Endothelial cell of umbilical vein (primary cell): ENCODE data around the gene TVP23A. TPM values are rescaled to one million over a fixed set of nuclear protein-coding genes. Genes with fewer than 3 reads are reported as not detected.

ENCODE experiments used
- BruUV-seq: library from RNA; stranded (reverse); fragments of 400-500 nt; replicated peaks from 2 replicates; lab custom pipeline; 2021; lab: Mats Ljungman, UMichigan
- CTCF ChIA-PET: fragments of 300-600, 350-600 bp; sonication (Branson Sonifier 250); formaldehyde crosslinking; loops from one replicate; lab custom pipeline; 2021; ENCODE audit warnings: antibody characterized with exemption, inconsistent platforms; lab: Charles Lee
- POLR2A ChIA-PET: fragments of 300-600, 350-600 bp; sonication (Branson Sonifier 250); formaldehyde crosslinking; loops from one replicate; lab custom pipeline; 2021; ENCODE audit warnings: antibody characterized with exemption, inconsistent platforms; lab: Charles Lee
- DNase-seq: peaks from one replicate; pipeline ENCODE4 v3.0.0-alpha.2; 2011; ENCODE audit warnings: low read depth, low spot score
- FAIRE-seq: peaks from 2 replicates; lab custom pipeline; 2011; peaks lifted over from hg19 to GRCh38; lab: Jason Lieb, UNC
- H2AFZ ChIP-seq: 2 replicates; pipeline ENCODE4 v1.6.0; 2012; ENCODE audit warnings: low read depth, low read length, control low read depth, inconsistent platforms
- H3K27ac ChIP-seq: 2 replicates; pipeline ENCODE4 v1.5.1; 2011; ENCODE audit warnings: low read depth, mild to moderate bottlenecking, control low read depth, low read length, moderate library complexity; ENCODE audit not compliant: insufficient read depth
- H3K27me3 ChIP-seq, 2 experiments: 2 replicates each; pipeline versions ENCODE4 v1.6.0 to v1.6.1; 2011; ENCODE audit warnings: low read length in 2 of 2, mixed read lengths in 1 of 2; ENCODE audit not compliant: control insufficient read depth in 2 of 2, insufficient read depth in 2 of 2
- H3K36me3 ChIP-seq, 2 experiments: 2 replicates in 1 of 2; 3 replicates in 1 of 2; pipeline ENCODE4 v1.5.1; 2011; ENCODE audit warnings: low read length in 2 of 2, mild to moderate bottlenecking in 1 of 2, moderate library complexity in 1 of 2; ENCODE audit not compliant: control insufficient read depth in 2 of 2, insufficient read depth in 2 of 2; ENCODE audit errors: extremely low read depth in 1 of 2
- H3K4me1 ChIP-seq: 3 replicates; pipeline ENCODE4 v1.5.1; 2011; ENCODE audit warnings: mild to moderate bottlenecking, low read length; ENCODE audit not compliant: control insufficient read depth, insufficient read depth; ENCODE audit errors: extremely low read depth
- H3K4me2 ChIP-seq: 2 replicates; pipeline ENCODE4 v1.6.1; 2011; ENCODE audit warnings: low read length, control low read depth, mixed read lengths; ENCODE audit not compliant: insufficient read depth
- H3K4me3 ChIP-seq, 3 experiments: fragments of 200-600 bp in 1 of 3; sonication (generic), shearing (Covaris generic) in 1 of 3; replicated peaks in 1 of 3; 2 replicates each; pipeline ENCODE4 v1.5.1; 2011 to 2016; ENCODE audit warnings: control low read depth in 3 of 3, low read length in 3 of 3, mild to moderate bottlenecking in 2 of 3, inconsistent platforms in 1 of 3, low read depth in 1 of 3, moderate library complexity in 1 of 3; ENCODE audit not compliant: insufficient read depth in 1 of 3
- H3K79me2 ChIP-seq: 2 replicates; pipeline ENCODE4 v1.6.0; 2012; ENCODE audit warnings: low read length, inconsistent platforms; ENCODE audit not compliant: control insufficient read depth, insufficient read depth
- H3K9ac ChIP-seq: replicated peaks from 2 replicates; pipeline ENCODE3; 2011; ENCODE audit warnings: low read length, control low read depth; ENCODE audit not compliant: insufficient read depth; ENCODE audit errors: extremely low read depth
- H3K9me1 ChIP-seq: replicated peaks from 3 replicates; pipeline ENCODE4 v1.6.0; 2011; ENCODE audit warnings: mild to moderate bottlenecking, low read length; ENCODE audit not compliant: control insufficient read depth, insufficient read depth; ENCODE audit errors: extremely low read depth
- H3K9me3 ChIP-seq: replicated peaks from 2 replicates; pipeline ENCODE4 v1.5.1; 2012; ENCODE audit warnings: low read length, inconsistent platforms; ENCODE audit not compliant: control insufficient read depth, insufficient read depth
- H4K20me1 ChIP-seq: replicated peaks from 2 replicates; pipeline ENCODE3; 2011; ENCODE audit warnings: mild to moderate bottlenecking, low read length; ENCODE audit not compliant: control insufficient read depth, insufficient read depth; ENCODE audit errors: extremely low read depth
- EZH2 ChIP-seq: IDR thresholded peaks from 2 replicates; pipeline ENCODE4 v1.6.1; 2012; ENCODE audit warnings: borderline replicate concordance, low read depth, mild to moderate bottlenecking, moderate library complexity, low read length, inconsistent platforms; ENCODE audit not compliant: severe bottlenecking
- FOS ChIP-seq: IDR thresholded peaks from 2 replicates; pipeline ENCODE4 v1.6.1; 2011; ENCODE audit warnings: mild to moderate bottlenecking, low read length, moderate library complexity, borderline replicate concordance; ENCODE audit not compliant: insufficient read depth
- GATA2 ChIP-seq: IDR thresholded peaks from 2 replicates; pipeline ENCODE4 v1.7.0; 2011; ENCODE audit warnings: low read depth, mild to moderate bottlenecking, moderate library complexity, mixed read lengths, low read length; ENCODE audit not compliant: insufficient read length, insufficient read depth
- JUN ChIP-seq: IDR thresholded peaks from 2 replicates; pipeline ENCODE4 v1.6.1; 2011; ENCODE audit warnings: borderline replicate concordance, low read depth; ENCODE audit not compliant: insufficient read length, insufficient read depth
- MYC ChIP-seq: IDR thresholded peaks from one replicate; pipeline ENCODE4 v1.6.1; 2011; ENCODE audit warnings: mild to moderate bottlenecking, low read depth, low read length
- POLR2A ChIP-seq: IDR thresholded peaks from 2 replicates; pipeline ENCODE4 v1.6.1; 2012; ENCODE audit warnings: low read depth, mild to moderate bottlenecking, control low read depth, low read length
- POLR2AphosphoS5 ChIP-seq: IDR thresholded peaks from 2 replicates; pipeline ENCODE4 v1.6.1; 2012; ENCODE audit warnings: low read depth, mild to moderate bottlenecking, control low read depth, low read length, moderate library complexity; ENCODE audit not compliant: insufficient read depth
- dilution Hi-C: fragments of 300-500 bp; cut with MboI; formaldehyde crosslinking; loops from one replicate; pipeline ENCODE4 v1.15.0; 2019; ENCODE audit warnings: low sequenced_read_pairs; ENCODE audit not compliant: extremely low pct_ligation_motif_present
- intact Hi-C: fragments of 100-400 bp; cut with micrococcal nuclease; formaldehyde crosslinking; loops from one replicate; pipeline ENCODE4 v1.10.0; 2022
- polyA plus RNA-seq, 4 experiments: library from polyadenylated mRNA; depleted of rRNA in 3 of 4; stranded (reverse) in 3 of 4; unstranded in 1 of 4; fragments of >200 nt; gene quantifications; 2 replicates each; pipeline versions ENCODE4 v1.2.1 to v1.2.3, GENCODE V29; 2011 to 2012; ENCODE audit warnings: missing spikeins in 1 of 4
- total RNA-seq: library from RNA; stranded (reverse); gene quantifications from 2 replicates; pipeline ENCODE4 v1.2.3, GENCODE V29; 2021
- TF ChIP-seq, protein P1 (sequence below), 2 donors: IDR thresholded peaks; 1 replicate in 1 of 2; 2 replicates in 1 of 2; pipeline ENCODE4 v1.5.1; 2011; ENCODE audit warnings: low read length in 2 of 2, mild to moderate bottlenecking in 2 of 2, moderate library complexity in 2 of 2, control low read depth in 1 of 2, inconsistent platforms in 1 of 2, low read depth in 1 of 2; ENCODE audit not compliant: insufficient read depth in 1 of 2; ENCODE audit errors: extremely low read depth in 1 of 2
- TF ChIP-seq, protein P2 (sequence below): IDR thresholded peaks from 2 replicates; pipeline ENCODE4 v1.6.1; 2011; ENCODE audit not compliant: insufficient read depth, insufficient read length

Gene TVP23A
- total and polyA plus RNA-seq, 2 donors (not counting 3 experiments of a cell fraction or from before 2014, with no cell fraction given), result not detected

DNA sequence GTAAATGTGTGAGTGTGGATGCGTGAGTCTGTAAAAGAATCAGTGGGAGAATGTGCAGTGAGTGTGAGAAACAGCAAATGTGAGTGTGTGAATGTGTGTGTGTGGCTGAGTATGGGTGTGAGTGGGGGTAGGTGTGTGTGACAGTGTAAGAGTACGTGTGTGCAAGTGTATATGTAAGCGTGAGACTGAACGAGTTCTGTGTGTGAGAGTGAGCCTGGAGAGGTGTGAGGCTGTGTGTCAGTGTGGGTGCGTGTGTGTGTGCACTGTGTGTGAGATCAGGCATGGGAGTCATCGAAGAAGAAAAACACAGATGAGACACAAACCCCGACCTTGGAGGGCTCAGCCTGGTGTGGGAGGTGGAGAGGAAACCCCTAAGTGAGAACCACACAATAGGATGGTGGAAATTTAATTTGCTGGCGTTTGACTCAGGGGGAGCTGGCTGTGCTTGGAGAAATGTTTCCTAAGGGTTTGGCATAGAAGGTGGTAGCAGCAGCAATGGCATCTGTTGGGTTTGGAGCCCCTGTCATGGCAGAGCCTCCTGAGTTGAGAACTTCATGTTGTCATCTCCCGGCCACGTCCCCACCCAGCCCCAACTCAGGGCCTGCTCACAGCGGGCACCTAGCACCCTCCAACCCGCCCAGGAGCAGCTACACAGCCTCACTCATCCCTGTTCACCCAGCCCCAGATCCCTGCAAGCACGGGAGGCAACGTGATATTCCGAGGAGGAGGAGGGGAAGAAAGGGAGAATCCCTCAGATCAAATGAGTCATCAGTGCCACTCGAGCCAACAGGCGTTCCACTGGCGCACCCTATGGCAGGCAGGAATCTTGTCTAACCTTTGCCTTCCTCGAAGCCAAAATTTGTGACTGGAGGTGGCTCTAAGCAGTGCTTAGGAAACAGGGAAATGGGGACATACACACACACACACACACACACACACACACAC lies 89.2 kb downstream of the TVP23A start:
- POLR2A ChIA-PET, result no interaction called here
- Histone ChIP-seq H3K27me3 (no peaks in the 10 kb centered on the region), H3K4me1 (no peaks in the 10 kb centered on the region), H3K9ac (no peak overlapping the region), H3K27ac (no peak overlapping the region), H3K9me1 (no peaks in the 10 kb centered on the region), H3K36me3 (no peaks in the 10 kb centered on the region), H3K79me2 (no peaks in the 10 kb centered on the region), H3K4me2 (no peak overlapping the region), H2AFZ (no peak overlapping the region), H3K4me3 (no peak overlapping the region), H3K9me3 (no peaks in the 10 kb centered on the region), H4K20me1 (no peaks in the 10 kb centered on the region)
- BruUV-seq, result no TSS peak
- CTCF ChIA-PET, result no interaction called here
- FAIRE-seq (no peak), DNase-seq (no peak)
- TF ChIP-seq MYC, result no peak
- TF ChIP-seq, protein P1, sequence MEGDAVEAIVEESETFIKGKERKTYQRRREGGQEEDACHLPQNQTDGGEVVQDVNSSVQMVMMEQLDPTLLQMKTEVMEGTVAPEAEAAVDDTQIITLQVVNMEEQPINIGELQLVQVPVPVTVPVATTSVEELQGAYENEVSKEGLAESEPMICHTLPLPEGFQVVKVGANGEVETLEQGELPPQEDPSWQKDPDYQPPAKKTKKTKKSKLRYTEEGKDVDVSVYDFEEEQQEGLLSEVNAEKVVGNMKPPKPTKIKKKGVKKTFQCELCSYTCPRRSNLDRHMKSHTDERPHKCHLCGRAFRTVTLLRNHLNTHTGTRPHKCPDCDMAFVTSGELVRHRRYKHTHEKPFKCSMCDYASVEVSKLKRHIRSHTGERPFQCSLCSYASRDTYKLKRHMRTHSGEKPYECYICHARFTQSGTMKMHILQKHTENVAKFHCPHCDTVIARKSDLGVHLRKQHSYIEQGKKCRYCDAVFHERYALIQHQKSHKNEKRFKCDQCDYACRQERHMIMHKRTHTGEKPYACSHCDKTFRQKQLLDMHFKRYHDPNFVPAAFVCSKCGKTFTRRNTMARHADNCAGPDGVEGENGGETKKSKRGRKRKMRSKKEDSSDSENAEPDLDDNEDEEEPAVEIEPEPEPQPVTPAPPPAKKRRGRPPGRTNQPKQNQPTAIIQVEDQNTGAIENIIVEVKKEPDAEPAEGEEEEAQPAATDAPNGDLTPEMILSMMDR (IDR thresholded peaks at IDR 0.05; ENCODE audit: extremely low read depth in 1 of 2, insufficient read depth in 1 of 2, low read depth in 1 of 2, low read length in 2 of 2), result no peak
- no peak for TF ChIP-seq POLR2A
- TF ChIP-seq FOS, result no peak
- TF ChIP-seq GATA2, result no peak
- TF ChIP-seq, protein P2, sequence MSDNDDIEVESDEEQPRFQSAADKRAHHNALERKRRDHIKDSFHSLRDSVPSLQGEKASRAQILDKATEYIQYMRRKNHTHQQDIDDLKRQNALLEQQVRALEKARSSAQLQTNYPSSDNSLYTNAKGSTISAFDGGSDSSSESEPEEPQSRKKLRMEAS, result no peak
- no peak for TF ChIP-seq EZH2
- no peak for TF ChIP-seq JUN
- TF ChIP-seq POLR2AphosphoS5, result no peak
- dilution Hi-C loops (no loop called here), intact Hi-C loops (no loop called here)
